ENCODE data around the gene CALCB. TPM values are rescaled to one million over a fixed set of nuclear protein-coding genes. Genes with fewer than 3 reads are reported as not detected.

The CALCB gene
- polyA plus RNA-seq, 1 donor from 2014 or later, result not detected

Other genes with a start within 250 kb of the CALCB start
- 52.0 and 67.0 TPM in 2 replicates for gene CYP2R1, start 181.4 kb upstream of the CALCB start, polyA plus RNA-seq
- not detected in 2 replicates for gene CALCA, start 101.2 kb upstream of the CALCB start, polyA plus RNA-seq
- gene INSC, start 41.3 kb downstream of the CALCB start, polyA plus RNA-seq, result 0.12 TPM in 1 of 2 replicates, not detected in the other

Measured in neural cell (in vitro differentiated cells).